AML-193 (cell line): Measurements from ENCODE around the gene AMDHD2.
"Not testable (repeated sequence)": the region's sequence is repeated elsewhere in the genome, so short reads cannot be mapped to it uniquely, and the experiment has no call there.

Experiments
- DNase-seq, 2 experiments: peaks; one replicate each; lab custom pipeline; 2025; lab: John Stamatoyannopoulos, UW

AMDHD2 gene

GRCh38 chr16:2517954-2518605 lies 2.1 kb upstream of the AMDHD2 start:
- DNase-seq = no peak

- no peak for DNase-seq
Observed at GRCh38 chr16:2518823-2519710, 1.1 kb upstream of the AMDHD2 start.

- no peak for DNase-seq
Observed at GRCh38 chr16:2519711-2520080, 475 bp upstream of the AMDHD2 start.

- no peak for DNase-seq
Observed at GRCh38 chr16:2520784-2521531, 787 bp downstream of the AMDHD2 start.

- no peak for DNase-seq
Observed at GRCh38 chr16:2523801-2524231, 3.6 kb downstream of the AMDHD2 start.

- no peak for DNase-seq
Observed at GRCh38 chr16:2524339-2524938, 4.3 kb downstream of the AMDHD2 start.

GRCh38 chr16:2526135-2526534 lies 6.0 kb downstream of the AMDHD2 start:
- DNase-seq = no peak

GRCh38 chr16:2527071-2527783 lies 7.1 kb downstream of the AMDHD2 start:
- DNase-seq = no peak

- no peak for DNase-seq
Observed at GRCh38 chr16:2527784-2528100, 7.6 kb downstream of the AMDHD2 start.

GRCh38 chr16:2528161-2529060 lies 8.2 kb downstream of the AMDHD2 start:
- no peak for DNase-seq

GRCh38 chr16:2529061-2529931 lies 9.1 kb downstream of the AMDHD2 start:
- DNase-seq = no peak

GRCh38 chr16:2529961-2530628 lies 9.9 kb downstream of the AMDHD2 start:
- no peak for DNase-seq

GRCh38 chr16:2530629-2531318 lies 10.6 kb downstream of the AMDHD2 start:
- no peak for DNase-seq

GRCh38 chr16:2531371-2531695 lies 11.2 kb downstream of the AMDHD2 start, which contains the start of gene CEMP1:
Gene CEMP1, minus strand, starts transcription at chr16:2531408. Its CDS starts 335 bp downstream, at chr16:2531073.
- DNase-seq = no peak

- DNase-seq = peak; percentile 90 to 94
Observed at GRCh38 chr16:2531696-2532493, 11.7 kb downstream of the AMDHD2 start.

GRCh38 chr16:2532494-2533141 lies 12.4 kb downstream of the AMDHD2 start:
- DNase-seq = peak; percentile 24 to 30

- not testable (repeated sequence) for DNase-seq
Observed at GRCh38 chr16:2533142-2533755, 13.1 kb downstream of the AMDHD2 start.
